ENCODE data around the gene PROSER2.

GRCh38 chr10:11898033-11898371, 74.8 kb downstream of the PROSER2 start:
- TF ChIP-seq EP300 (IDR thresholded peaks at IDR 0.05), result no peak
- no peak for TF ChIP-seq JUN (IDR thresholded peaks at IDR 0.05)
- TF ChIP-seq USF2 (IDR thresholded peaks at IDR 0.05), result no peak
- no peak for TF ChIP-seq RFX5 (IDR thresholded peaks at IDR 0.05)
- TF ChIP-seq CTCF (IDR thresholded peaks at IDR 0.05), result no peak
- no peak for TF ChIP-seq MYC (IDR thresholded peaks at IDR 0.05; ENCODE audit: borderline replicate concordance, low read length)
- TF ChIP-seq MAX (IDR thresholded peaks at IDR 0.05), result no peak
- no peak for TF ChIP-seq EHMT2 (IDR thresholded peaks at IDR 0.05; ENCODE audit: low read depth)
- TF ChIP-seq CEBPB (IDR thresholded peaks at IDR 0.05), result no peak
- no peak for TF ChIP-seq BCL3 (IDR thresholded peaks at IDR 0.05)
- TF ChIP-seq POLR2A (IDR thresholded peaks at IDR 0.05; ENCODE audit: low read length), result no peak
- TF ChIP-seq RAD21 (conservative IDR thresholded peaks at IDR 0.05 in 1 of 2, IDR thresholded peaks at IDR 0.05 in 1 of 2), result no peak

Measured in A549 (cell line).